Measurements from ENCODE around the gene VMP1. TPM values are rescaled to one million over a fixed set of nuclear protein-coding genes. Genes with fewer than 3 reads are reported as not detected.

Gene VMP1
- total RNA-seq, 1 experiment from 2014 or later, result 277 TPM

DNA sequence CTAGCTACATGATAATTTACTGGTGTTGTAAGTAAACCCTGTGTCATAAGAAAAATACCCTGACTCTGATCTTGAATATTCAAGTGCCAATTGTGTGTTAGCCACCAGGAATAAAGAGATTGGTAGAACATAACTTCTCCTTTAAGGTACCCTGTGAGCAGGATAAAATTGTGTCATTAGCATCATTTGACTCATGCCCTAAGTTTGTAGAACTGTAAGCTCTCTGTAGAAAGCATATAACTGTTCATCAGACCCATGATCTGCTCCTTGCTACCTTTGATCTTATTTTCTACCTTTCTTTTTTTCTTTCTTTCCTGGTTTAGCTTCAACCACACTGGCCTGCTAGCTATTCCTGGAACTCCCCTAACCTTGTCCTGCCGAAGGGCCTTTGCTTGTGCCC lies 36.1 kb upstream of the VMP1 start:
- H3K4me1 Mint-ChIP-seq (ENCODE audit: low read depth, unreplicated experiment), result peaks cover 4% of the 10 kb centered on the region
- no peaks in the 10 kb centered on the region for H3K27me3 ChIP-seq (replicated peaks; ENCODE audit: control insufficient read depth, insufficient read depth, low read length)
- H3K9me3 Mint-ChIP-seq (ENCODE audit: unreplicated experiment), result no peaks in the 10 kb centered on the region
- H3K4me3 ChIP-seq (ENCODE audit: low read depth, low read length), result no peak overlapping the region
- no peaks in the 10 kb centered on the region for H3K9me3 ChIP-seq
- no peak overlapping the region for H3K4me3 Mint-ChIP-seq (ENCODE audit: unreplicated experiment)
- H3K36me3 Mint-ChIP-seq (ENCODE audit: insufficient read depth, unreplicated experiment), result peaks cover 74% of the 10 kb centered on the region
- peaks cover 8% of the 10 kb centered on the region for H3K4me1 ChIP-seq
- no peak overlapping the region for H3K27ac Mint-ChIP-seq (ENCODE audit: unreplicated experiment)
- DNase-seq, result no peak
- ChIA-PET POLR2A (no interaction called here), CTCF (no interaction called here)
- peaks cover 1% of the 10 kb centered on the region; the same call in 1 of the 2 replicates for H3K36me3 ChIP-seq (ENCODE audit: control insufficient read depth, insufficient read depth, low read length)
- no TSS peak for BruUV-seq (replicated peaks)
- intact Hi-C loops (cut with micrococcal nuclease; ENCODE audit: unreplicated experiment), result no loop called here
- TF ChIP-seq, protein P1, sequence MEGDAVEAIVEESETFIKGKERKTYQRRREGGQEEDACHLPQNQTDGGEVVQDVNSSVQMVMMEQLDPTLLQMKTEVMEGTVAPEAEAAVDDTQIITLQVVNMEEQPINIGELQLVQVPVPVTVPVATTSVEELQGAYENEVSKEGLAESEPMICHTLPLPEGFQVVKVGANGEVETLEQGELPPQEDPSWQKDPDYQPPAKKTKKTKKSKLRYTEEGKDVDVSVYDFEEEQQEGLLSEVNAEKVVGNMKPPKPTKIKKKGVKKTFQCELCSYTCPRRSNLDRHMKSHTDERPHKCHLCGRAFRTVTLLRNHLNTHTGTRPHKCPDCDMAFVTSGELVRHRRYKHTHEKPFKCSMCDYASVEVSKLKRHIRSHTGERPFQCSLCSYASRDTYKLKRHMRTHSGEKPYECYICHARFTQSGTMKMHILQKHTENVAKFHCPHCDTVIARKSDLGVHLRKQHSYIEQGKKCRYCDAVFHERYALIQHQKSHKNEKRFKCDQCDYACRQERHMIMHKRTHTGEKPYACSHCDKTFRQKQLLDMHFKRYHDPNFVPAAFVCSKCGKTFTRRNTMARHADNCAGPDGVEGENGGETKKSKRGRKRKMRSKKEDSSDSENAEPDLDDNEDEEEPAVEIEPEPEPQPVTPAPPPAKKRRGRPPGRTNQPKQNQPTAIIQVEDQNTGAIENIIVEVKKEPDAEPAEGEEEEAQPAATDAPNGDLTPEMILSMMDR (IDR thresholded peaks at IDR 0.05; ENCODE audit: insufficient read depth in 1 of 2, low read depth in 1 of 2, low read length in 1 of 2, severe bottlenecking in 1 of 2, unreplicated experiment in 1 of 2), result no peak
- H3K27me3 Mint-ChIP-seq (ENCODE audit: insufficient read depth, unreplicated experiment), result no peaks in the 10 kb centered on the region

DNA sequence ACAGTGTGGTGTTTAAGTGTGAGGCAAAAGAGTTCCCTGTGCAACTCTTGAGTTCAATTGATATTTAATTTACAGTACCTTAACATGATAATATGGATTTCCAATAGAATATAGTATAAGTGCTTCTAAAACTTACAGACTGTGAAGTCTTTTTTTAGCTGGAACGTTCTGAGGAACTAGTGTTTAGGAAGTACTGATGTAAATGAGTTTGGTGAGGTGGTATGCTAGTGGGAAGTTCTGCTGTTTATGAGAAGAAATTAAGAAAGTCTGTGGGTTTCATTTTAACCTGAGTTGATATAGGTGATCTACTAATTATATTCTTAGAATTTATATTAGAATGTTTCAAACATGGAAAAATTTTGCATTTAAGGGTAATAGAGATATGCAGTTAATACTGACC lies 32.2 kb upstream of the VMP1 start:
- no TSS peak for BruUV-seq (replicated peaks)
- Mint-ChIP-seq H3K27ac (ENCODE audit: unreplicated experiment) (no peak overlapping the region), H3K4me3 (ENCODE audit: unreplicated experiment) (no peak overlapping the region), H3K9me3 (ENCODE audit: unreplicated experiment) (no peaks in the 10 kb centered on the region), H3K27me3 (ENCODE audit: insufficient read depth, unreplicated experiment) (no peaks in the 10 kb centered on the region), H3K36me3 (ENCODE audit: insufficient read depth, unreplicated experiment) (peaks cover 91% of the 10 kb centered on the region), H3K4me1 (ENCODE audit: low read depth, unreplicated experiment) (peaks cover 4% of the 10 kb centered on the region)
- CTCF ChIA-PET, result no interaction called here
- POLR2A ChIA-PET, result interaction anchor here (0.8 kb wide), 1 partner anchor 32 kb away, joined by 3 read pairs; the partner anchor contains the start of gene VMP1
- Histone ChIP-seq H3K4me3 (ENCODE audit: low read depth, low read length) (no peak overlapping the region), H3K4me1 (no peaks in the 10 kb centered on the region), H3K27me3 (replicated peaks; ENCODE audit: control insufficient read depth, insufficient read depth, low read length) (no peaks in the 10 kb centered on the region), H3K36me3 (ENCODE audit: control insufficient read depth, insufficient read depth, low read length) (peaks cover 1% of the 10 kb centered on the region), H3K9me3 (no peaks in the 10 kb centered on the region)
- TF ChIP-seq, protein P1 (IDR thresholded peaks at IDR 0.05; ENCODE audit: insufficient read depth in 1 of 2, low read depth in 1 of 2, low read length in 1 of 2, severe bottlenecking in 1 of 2, unreplicated experiment in 1 of 2), result no peak
- intact Hi-C loops (cut with micrococcal nuclease; ENCODE audit: unreplicated experiment), result no loop called here
- DNase-seq, result no peak

DNA sequence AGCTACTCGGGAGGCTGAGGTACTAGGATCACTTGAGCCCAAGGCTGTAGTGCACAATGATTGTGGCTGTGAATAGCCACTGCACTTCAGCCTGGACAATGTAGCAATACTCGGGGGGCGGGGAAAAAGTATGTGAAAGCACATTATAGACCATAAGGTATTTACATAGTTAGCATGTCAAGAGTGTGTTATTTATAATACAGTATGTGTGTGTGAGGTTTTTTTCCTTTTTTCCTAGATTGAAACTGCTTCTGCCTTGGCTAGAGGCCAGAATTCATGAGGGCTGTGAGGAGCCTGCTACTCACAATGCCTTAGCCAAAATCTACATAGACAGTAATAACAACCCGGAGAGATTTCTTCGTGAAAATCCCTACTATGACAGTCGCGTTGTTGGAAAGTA lies 30.7 kb upstream of the VMP1 start:
- TF ChIP-seq, protein P1 (IDR thresholded peaks at IDR 0.05; ENCODE audit: insufficient read depth in 1 of 2, low read depth in 1 of 2, low read length in 1 of 2, severe bottlenecking in 1 of 2, unreplicated experiment in 1 of 2), result no peak
- intact Hi-C loops (cut with micrococcal nuclease; ENCODE audit: unreplicated experiment), result no loop called here
- H3K27me3 Mint-ChIP-seq (ENCODE audit: insufficient read depth, unreplicated experiment), result no peaks in the 10 kb centered on the region
- no TSS peak for BruUV-seq (replicated peaks)
- H3K27me3 ChIP-seq (replicated peaks; ENCODE audit: control insufficient read depth, insufficient read depth, low read length), result no peaks in the 10 kb centered on the region
- H3K4me1 Mint-ChIP-seq (ENCODE audit: low read depth, unreplicated experiment), result peaks cover 2% of the 10 kb centered on the region
- H3K4me3 Mint-ChIP-seq (ENCODE audit: unreplicated experiment), result no peak overlapping the region
- ChIA-PET POLR2A (no interaction called here), CTCF (no interaction called here)
- H3K4me1 ChIP-seq, result no peaks in the 10 kb centered on the region
- peaks cover 1% of the 10 kb centered on the region for H3K36me3 ChIP-seq (ENCODE audit: control insufficient read depth, insufficient read depth, low read length)
- no peak overlapping the region for H3K27ac Mint-ChIP-seq (ENCODE audit: unreplicated experiment)
- H3K9me3 ChIP-seq, result no peaks in the 10 kb centered on the region
- H3K9me3 Mint-ChIP-seq (ENCODE audit: unreplicated experiment), result no peaks in the 10 kb centered on the region
- H3K36me3 Mint-ChIP-seq (ENCODE audit: insufficient read depth, unreplicated experiment), result peaks cover 91% of the 10 kb centered on the region
- no peak overlapping the region for H3K4me3 ChIP-seq (ENCODE audit: low read depth, low read length)
- no peak for DNase-seq
